Psoas muscle (tissue), 8 donors: ENCODE results near the gene ANO6. TPM values are rescaled to one million over a fixed set of nuclear protein-coding genes. Genes with fewer than 3 reads are reported as not detected.
A peak's percentile ranks its signal among the peaks of the same experiment; 100 is the strongest.

ENCODE experiments used
- ATAC-seq, 4 donors: fragments of 200-7000 bp; cut with Tn5 transposase; one replicate each; pipeline ENCODE4 v1.9.1; 2020; ENCODE audit warnings: moderate library complexity in 3 of 4, mild to moderate bottlenecking in 2 of 4
- DNase-seq, 2 donors: peaks; one replicate each; pipeline ENCODE4 v3.0.0-alpha.2; 2020
- H3K27ac ChIP-seq: fragments of 200-600 bp; one replicate; pipeline ENCODE4 v1.8.0; 2022
- H3K27me3 ChIP-seq, 3 donors: fragments of 200-600 bp in 1 of 3; one replicate each; pipeline versions ENCODE4 v1.6.1 to v1.8.0; 2013 to 2022; ENCODE audit warnings: low read length in 2 of 3, mild to moderate bottlenecking in 2 of 3, moderate library complexity in 1 of 3; ENCODE audit not compliant: insufficient read depth in 3 of 3
- H3K36me3 ChIP-seq, 2 donors: fragments of 200-600 bp in 1 of 2; one replicate each; pipeline versions ENCODE4 v1.6.1 to v1.8.0; 2013 to 2022; ENCODE audit warnings: low read depth in 1 of 2, mild to moderate bottlenecking in 1 of 2, moderate library complexity in 1 of 2; ENCODE audit not compliant: insufficient read depth in 1 of 2
- H3K4me1 ChIP-seq: fragments of 200-600 bp; one replicate; pipeline ENCODE4 v1.8.0; 2022
- H3K4me3 ChIP-seq: fragments of 200-600 bp; one replicate; pipeline ENCODE4 v1.8.0; 2022; ENCODE audit warnings: mild to moderate bottlenecking
- H3K9me3 ChIP-seq: fragments of 200-600 bp; one replicate; pipeline ENCODE4 v1.8.0; 2022
- CTCF ChIP-seq: fragments of 200-600 bp; IDR thresholded peaks from one replicate; pipeline ENCODE4 v1.8.0; 2022; ENCODE audit warnings: antibody characterized with exemption
- WGBS, 3 donors: extraction: QIAGEN DNeasy Blood & Tissue Kit; methylation state at CpG; one replicate each; pipeline versions ENCODE4 v1.1.6 to v1.1.7; 2013; 5-methylcytosine and 5-hydroxymethylcytosine counted together
- intact Hi-C, 2 donors: fragments of 100-400 bp; cut with DNase I; formaldehyde crosslinking; loops; one replicate each; pipeline versions ENCODE4 v1.11.0 to v1.14.2; 2022
- polyA plus RNA-seq, 3 donors: library from polyadenylated mRNA; stranded (reverse); fragments of 200-250 nt; gene quantifications; one replicate each; pipeline ENCODE4 v1.2.3, GENCODE V29; 2013
- total RNA-seq, 4 donors: library from RNA; stranded (reverse); fragmentation: NEBNext Ultra II Directional in 2 of 4; extraction: Animal tissue kit (Norgen Biotek cat#: 25700) in 2 of 4; gene quantifications; one replicate each; pipeline versions ENCODE4 v1.2.1 to v1.2.4, GENCODE V29; 2021 to 2023
- donor health status: healthy with polysubstance abuse.
- donor health status: DM: no; HTN: no; CAD: no; lungs with moderate emphysema.
- donor health status: Bipolar disorder and iron deficiency.
- donor health status: healthy.
- donor health status: DM: yes; HTN: yes; CAD: no.
- donor health status: DM: no; HTN: no; CAD: no.
- donor health status: DM: no; HTN: no; CAD: no.
- donor health status: DM: yes; HTN: yes; CAD: no.

Gene ANO6
- total and polyA plus RNA-seq, 7 donors: 25.6 to 121 (median 51.5) TPM

GRCh38 chr12:45268672-45269411, 52.9 kb downstream of the ANO6 start:
- WGBS, 3 donors: 6 to 9% (median 7%) methylated on average over 5 of the region's 5 CpGs
- peak; percentile 14 for TF ChIP-seq CTCF
- Histone ChIP-seq H3K27me3 (no peaks in the 10 kb centered on the region), H3K9me3 (no peaks in the 10 kb centered on the region), H3K4me1 (peaks cover 42% of the 10 kb centered on the region), H3K27ac (peak overlapping the region; percentile 54), H3K4me3 (peak overlapping the region; percentile 28), H3K36me3 (no peaks in the 10 kb centered on the region)
- ATAC-seq (peak; percentile 18 to 66 (median 45)), DNase-seq (peak; percentile 72 to 80)
- intact Hi-C loops: no loop called here

GRCh38 chr12:45269412-45269751, 53.5 kb downstream of the ANO6 start:
- DNase-seq: no peak
- no peak for TF ChIP-seq CTCF
- Histone ChIP-seq H3K4me3 (no peak overlapping the region), H3K27ac (peak overlapping the region; percentile 54), H3K36me3 (no peaks in the 10 kb centered on the region), H3K4me1 (peaks cover 41% of the 10 kb centered on the region), H3K9me3 (no peaks in the 10 kb centered on the region), H3K27me3 (no peaks in the 10 kb centered on the region)
- WGBS, 3 donors: 24 to 41% (median 31%) methylated on average over 2 of the region's 2 CpGs
- no peak for ATAC-seq
- intact Hi-C loops: no loop called here

- no peaks in the 10 kb centered on the region for H3K9me3 ChIP-seq
- DNase-seq: no peak
- H3K4me1 ChIP-seq: peaks cover 45% of the 10 kb centered on the region
- intact Hi-C loops: no loop called here
- no peak for ATAC-seq
- H3K27me3 ChIP-seq: no peaks in the 10 kb centered on the region
- no peak overlapping the region for H3K4me3 ChIP-seq
- no peaks in the 10 kb centered on the region for H3K36me3 ChIP-seq
- H3K27ac ChIP-seq: no peak overlapping the region
- 85 to 88% (median 86%) methylated on average over 3 of the region's 3 CpGs for WGBS, 3 donors
- TF ChIP-seq CTCF: no peak
Measured at GRCh38 chr12:45270951-45271350, 55.1 kb downstream of the ANO6 start.

GRCh38 chr12:45273717-45274271, 57.9 kb downstream of the ANO6 start:
- peak in 1 of 2 donors; percentile 22 for DNase-seq
- H3K4me3 ChIP-seq: no peak overlapping the region
- H3K36me3 ChIP-seq: no peaks in the 10 kb centered on the region
- no peaks in the 10 kb centered on the region for H3K27me3 ChIP-seq
- peak; percentile 62 to 88 (median 78) for ATAC-seq
- H3K4me1 ChIP-seq: peaks cover 47% of the 10 kb centered on the region
- no peak for TF ChIP-seq CTCF
- peak overlapping the region; percentile 52 for H3K27ac ChIP-seq
- WGBS, 3 donors: 35 to 45% (median 38%) methylated on average over 1 of the region's 1 CpG
- intact Hi-C loops: no loop called here
- H3K9me3 ChIP-seq: no peaks in the 10 kb centered on the region
